Activated CD4-positive, alpha-beta T cell treated with anti-CD3 and anti-CD28 coated beads, Interleukin-10, Interleukin-2, amounts not matched to agents 100 ng/mL and 50 ng/mL, durations not matched to agents 16 hours and 8 hours (primary cell): ENCODE data around the gene ITGB3BP.
"Not testable (repeated sequence)": the region's sequence is repeated elsewhere in the genome, so short reads cannot be mapped to it uniquely, and the experiment has no call there.

Experiments used
- DNase-seq: peaks from one replicate; pipeline ENCODE4 v3.0.0-alpha.2; 2020

ITGB3BP gene

DNA sequence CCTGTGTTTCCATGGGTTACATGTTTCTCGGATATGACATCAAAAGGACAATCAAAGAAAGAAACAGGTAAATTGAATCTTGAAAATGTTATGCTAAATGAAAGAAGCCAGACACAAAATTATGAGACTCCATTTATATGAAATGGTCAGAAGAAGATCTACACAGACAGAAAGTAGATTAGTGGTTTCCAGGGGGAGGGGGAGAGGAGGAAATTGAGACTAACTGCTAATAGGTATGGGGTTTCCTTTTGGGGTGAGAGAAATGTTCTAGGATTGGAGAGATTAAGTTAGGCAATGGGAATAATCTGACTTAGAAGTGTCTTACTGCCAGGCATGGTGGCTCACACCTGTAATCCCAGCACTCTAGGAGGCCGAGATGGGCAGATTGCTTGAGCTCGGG lies 21.8 kb downstream of the ITGB3BP start:
- no peak for DNase-seq

DNA sequence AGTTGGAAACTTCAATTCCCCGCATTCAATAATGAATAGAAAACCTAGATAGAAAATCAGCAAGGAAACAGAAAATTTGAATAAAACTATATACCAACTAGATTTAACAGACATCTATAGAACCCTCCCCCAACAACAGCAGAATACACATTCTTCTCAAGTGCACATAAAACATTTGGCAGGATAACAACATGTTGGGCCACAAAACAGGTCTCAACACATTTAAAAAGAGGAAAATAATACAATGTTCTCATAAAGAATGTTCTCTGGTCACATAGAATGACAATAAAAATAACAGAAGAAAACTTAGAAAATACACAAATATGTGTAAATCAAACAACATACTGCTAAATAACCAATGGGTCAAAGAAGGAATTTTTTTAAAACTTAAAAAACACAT lies 24.9 kb downstream of the ITGB3BP start:
- DNase-seq = no peak

DNA sequence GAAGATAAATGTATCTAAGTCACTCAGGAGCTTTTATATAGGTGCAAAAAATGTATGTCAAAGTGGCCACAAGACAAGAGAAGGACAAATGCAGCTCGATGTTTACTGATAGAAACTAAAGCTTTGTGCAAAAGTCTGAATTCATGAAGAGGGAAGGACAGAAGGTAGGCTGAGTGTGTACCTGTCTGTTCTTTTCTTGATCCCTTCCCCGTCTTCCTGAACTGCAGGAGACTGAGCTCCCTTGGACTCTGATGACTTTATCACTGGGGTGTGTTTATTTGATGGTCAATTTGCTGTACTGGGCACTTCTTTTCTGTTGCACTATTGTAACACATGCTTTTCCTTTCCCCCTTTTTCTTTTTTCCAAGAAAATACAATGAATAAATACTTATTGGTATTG lies 25.4 kb downstream of the ITGB3BP start:
- no peak for DNase-seq

DNA sequence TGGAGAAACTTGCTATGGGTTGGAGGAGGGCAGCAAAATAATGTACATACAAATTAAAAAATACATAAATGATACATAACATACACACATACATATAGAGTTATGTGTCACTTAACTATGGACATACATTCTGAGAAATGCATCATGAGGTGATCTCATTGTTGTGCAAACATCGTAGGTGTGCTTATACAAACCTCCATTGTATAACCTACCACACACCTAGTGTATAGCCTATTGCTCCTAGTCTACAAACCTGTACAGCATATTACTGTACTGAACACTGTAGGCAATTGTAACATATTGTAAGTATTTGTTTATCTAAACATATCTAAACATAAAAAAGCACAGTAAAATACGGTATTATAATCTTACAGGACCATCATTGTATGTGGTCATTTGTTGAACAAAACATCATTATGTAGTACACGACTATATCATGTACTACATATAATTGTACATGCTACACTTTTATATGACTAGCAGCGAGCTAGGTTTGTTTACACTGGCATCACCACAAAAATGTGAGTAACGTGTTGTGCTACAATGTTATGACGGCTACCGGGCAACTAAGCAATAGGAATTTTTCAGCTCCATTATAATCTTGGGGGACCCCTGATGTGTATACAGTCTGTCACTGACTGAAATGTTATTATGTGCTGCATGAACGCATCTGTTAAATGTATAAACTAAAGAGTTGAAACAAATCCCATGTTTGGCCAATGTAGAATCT lies 35.5 kb downstream of the ITGB3BP start:
- no peak for DNase-seq

DNA sequence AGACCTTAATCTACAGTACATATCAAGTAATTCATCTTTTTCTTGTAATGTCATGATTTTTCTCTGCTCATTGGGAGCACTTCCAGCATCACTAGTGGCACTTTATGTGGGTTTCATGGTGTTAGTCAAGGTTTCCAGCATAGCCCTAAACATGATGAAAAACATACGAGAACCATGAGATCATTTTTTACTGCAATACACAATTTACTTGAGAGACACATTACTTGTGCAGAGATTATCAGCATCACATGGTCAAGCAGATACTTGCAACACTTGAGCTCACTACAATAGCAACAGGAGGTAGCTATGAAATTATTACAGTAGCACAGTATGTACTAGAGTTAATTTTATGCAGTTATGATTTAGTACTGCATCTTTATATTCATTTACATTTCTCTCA lies 36.4 kb downstream of the ITGB3BP start:
- no peak for DNase-seq

DNA sequence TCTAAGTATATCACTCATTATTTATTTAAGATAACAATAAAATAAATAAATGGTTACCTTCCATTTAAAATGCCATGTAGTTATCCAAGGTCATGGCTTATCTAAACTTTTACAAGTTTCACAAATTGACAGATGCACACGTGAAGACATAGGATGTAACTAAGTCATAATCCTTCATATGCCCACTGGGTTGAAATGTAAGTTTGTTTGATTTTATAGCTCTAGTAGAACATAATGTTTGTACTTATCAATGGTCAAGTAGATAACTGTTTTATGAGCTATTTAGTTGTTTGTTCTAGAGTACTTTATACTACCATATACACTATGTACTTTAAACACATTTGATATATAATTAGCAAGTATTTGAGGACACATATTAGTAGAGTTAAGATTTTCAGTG lies 43.0 kb downstream of the ITGB3BP start:
- DNase-seq = no peak

DNA sequence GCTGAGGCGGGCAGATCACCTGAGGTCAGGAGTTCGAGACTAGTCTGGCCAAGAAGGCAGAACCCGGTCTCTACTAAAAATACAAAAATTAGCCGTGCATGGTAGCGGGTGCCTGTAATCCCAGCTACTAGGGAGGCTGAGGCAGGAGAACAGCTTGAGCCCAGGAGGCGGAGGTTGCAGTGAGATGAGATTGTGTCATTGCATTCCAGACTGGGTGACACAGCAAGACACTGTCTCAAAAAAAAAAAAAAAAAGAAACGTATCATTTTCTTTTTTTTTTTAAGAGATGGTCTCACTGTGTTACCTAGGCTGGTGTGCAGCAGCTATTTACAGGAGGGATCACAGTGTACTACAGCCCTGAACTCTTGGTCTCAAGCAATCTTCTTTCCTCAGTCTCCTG lies 47.3 kb downstream of the ITGB3BP start:
- no peak for DNase-seq

DNA sequence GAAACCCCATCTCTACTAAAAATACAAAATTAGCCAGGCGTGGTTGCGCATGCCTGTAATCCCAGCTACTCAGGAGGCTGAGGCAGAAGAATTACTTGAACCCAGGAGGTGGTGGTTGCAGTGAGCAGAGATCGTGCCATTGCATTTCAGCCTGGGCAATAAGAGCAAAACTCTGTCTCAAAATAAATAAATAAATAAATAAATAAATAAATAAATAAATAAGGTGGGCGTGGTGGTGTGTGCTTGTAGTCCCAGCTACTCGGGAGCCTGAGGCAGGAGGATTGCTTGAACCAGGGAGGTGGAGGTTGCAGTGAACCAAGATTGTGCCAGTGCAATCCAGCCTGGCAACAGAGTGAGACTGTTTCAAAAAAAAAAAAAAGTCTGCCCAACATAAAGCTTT lies 54.3 kb downstream of the ITGB3BP start:
- DNase-seq = not testable (repeated sequence)

DNA sequence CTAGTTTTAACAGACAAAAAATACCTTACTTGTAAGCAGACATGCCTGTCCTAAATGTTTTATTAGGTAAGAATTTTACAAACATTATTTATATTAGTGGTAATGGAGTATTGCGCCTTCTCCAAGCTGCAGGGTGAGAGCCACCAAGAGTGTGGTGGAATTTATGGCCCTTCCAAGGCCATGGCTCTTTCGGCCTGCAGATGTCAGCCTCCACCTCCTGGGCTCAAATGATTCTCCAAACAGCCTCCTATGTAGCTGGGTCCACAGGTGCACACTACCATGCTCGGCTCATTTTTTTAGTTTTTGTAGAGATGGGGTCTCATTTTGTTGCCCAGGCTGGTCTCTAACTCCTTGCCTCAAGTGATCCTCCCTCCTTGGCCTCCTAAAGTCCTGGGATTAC lies 56.3 kb downstream of the ITGB3BP start:
- no peak for DNase-seq

DNA sequence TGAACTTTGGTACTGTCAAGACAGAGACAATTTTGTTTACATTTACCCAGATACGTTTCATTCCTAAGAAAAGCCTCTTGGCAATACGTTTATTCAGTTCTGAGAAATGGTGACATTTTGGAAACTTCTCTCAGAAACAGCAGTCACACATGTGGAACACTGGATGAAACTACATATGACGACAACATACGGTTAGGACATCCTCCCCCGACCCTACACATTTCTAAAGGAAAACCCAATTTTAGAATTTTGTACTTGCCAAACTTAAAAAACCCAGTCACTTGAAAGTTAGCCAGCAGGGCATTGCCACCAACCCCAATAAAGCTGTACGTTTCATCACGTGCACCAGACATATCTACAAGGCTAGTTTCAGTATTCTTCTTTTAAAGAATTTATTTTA lies 56.8 kb downstream of the ITGB3BP start:
- no peak for DNase-seq

DNA sequence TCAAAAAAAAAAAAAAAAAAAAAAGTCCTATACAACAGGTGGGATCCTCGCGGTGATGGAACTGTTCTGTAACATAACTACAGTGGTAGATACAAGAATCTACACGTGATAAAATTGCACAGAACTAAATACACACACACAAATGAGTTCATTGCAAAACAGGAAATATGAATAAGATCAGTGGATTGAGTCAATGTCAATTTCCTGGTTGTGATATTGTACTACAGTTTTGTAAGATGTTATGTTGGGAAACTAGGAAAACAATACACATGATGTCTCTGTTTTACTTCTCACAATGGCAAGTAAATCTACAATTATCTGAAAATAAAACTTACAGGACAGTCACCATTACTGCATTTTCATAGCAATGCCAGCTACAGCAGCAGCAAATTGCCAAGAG lies 59.8 kb downstream of the ITGB3BP start:
- peak; percentile 26 for DNase-seq

DNA sequence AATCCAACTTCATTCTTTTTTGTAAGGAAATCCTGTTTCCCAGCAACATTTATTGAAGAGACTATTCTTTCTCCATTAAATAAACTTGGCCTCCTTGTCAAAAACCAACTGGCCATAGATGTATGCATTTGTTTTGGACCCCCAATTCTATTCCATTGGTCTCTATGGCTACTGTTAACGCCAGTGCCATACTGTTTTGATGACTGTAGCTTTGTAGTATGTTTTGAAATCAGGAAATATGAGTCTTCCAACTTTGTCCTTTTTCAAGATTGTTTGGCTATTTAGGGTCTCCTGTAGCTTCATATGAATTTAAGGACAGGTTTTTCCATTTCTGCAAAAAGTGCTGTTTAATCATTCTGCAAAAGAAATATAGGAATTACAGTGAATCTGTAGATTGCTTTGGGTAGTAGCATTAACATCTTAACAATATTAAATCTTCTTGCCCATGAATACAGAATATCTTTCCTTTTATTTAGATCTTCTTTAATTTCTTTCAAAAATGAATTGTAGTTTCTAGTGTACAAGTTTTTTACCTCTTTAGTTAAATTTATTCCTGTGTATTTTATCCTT lies 61.3 kb downstream of the ITGB3BP start:
- DNase-seq = no peak

DNA sequence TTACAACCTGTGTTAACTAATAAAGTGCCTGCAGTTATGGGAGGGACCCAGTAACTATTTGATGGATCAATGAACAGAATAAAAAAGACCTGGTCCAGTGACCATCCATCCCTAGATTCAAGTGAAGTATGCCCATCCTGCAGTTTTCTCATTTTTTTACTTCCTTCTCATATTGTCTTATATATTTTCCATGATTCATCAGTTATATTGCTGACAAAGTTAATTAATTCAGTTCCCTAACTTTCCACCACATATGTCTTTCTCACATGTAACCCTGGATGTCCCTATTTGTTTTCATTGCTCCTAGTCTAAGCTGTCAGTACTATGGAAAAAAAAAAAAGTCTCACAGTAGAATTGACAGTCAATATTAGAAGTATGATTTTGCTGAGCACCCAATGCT lies 64.3 kb downstream of the ITGB3BP start:
- no peak for DNase-seq

DNA sequence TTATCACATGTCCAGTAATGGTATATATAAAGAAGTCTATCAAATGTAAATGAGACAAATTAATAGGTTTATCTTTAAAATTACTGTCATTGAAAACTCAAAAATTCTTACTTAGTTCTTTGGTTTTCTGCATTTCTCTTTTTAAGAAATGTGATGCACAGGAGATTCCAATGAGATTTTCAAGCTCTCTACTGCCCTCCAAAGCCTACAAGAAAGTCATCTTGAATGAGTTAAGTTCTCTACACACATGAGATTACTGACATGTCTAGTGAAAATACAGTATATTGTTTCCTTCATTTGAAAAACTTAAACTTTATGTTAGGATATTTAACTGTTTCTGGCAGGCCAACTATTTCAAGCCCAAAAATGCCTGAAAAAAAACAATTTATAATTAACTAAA lies 68.8 kb downstream of the ITGB3BP start:
- no peak for DNase-seq

DNA sequence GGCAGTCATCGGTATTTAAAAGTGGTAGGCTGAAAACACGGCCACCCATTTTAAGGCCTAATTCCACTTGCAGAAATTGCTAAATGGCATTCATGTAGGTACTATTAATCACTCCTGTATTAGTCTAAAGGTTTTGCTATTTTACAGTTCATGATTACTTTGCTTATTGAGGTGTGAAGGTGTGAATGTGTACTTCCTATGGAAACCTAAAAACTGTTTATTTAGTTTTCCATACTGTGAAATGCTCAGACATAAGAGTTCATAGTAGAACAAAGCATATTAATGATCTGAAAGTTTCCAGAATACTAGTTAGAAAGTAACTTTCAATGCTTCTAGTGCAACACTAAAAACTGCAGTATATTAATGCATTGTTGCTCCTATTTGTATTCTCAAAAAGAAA lies 69.8 kb downstream of the ITGB3BP start:
- no peak for DNase-seq

DNA sequence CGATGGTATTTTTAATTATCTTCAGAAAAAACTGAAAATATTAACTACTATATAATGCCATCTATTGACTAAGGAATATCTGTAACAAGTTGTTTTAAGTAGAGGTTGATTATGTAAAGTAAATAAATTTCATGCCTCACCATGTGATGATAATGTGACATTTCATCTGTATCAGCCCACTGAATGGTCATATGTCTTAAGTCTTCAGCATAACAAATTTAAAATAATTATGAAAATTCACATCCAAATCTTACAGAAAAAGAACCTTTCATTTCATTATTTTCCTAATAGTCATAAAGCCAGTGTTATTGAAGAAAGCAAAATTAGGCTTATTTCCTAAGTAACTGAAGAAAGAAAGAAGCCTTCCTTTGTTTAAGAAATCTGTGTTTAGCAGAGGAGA lies 72.6 kb downstream of the ITGB3BP start:
- DNase-seq = no peak

DNA sequence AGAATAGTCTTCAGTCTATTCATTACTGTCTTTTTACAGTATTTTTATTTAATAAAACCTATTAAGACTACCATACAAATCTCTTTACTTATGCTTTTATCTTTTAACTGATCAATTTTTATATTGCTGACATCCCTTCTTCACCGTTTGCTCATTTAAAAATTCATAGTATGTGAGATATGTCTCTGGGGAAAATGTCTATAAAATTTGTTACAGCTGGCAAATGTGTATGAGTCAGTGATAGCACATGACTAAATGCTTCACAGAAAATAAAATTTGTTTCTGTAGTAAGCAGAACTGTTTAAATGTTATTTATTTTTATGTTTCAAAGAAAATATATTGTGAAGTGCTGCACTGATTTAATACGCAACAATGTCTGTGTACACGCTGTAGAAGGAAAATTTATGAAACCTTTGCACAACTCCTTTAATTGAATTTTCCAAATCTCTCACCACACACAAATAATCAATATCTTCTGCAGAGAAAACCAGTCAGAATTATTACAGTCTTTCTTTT lies 74.2 kb downstream of the ITGB3BP start:
- no peak for DNase-seq

DNA sequence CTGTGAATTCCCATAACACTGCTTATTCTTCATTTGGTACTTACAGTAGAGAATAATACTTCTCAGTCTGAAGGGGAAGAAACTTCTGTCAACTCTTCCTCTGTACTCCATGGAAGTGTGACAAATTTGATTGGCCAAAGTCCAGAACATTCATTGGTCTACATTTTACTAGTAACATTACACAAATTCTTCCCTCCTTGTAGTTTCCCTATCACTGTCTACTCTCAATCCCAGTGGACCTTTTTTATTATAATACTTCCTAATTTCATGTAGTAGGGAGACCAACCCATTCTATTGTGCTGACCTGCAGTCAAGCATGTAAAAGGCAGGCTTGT lies 80.9 kb downstream of the ITGB3BP start:
- DNase-seq = no peak

DNA sequence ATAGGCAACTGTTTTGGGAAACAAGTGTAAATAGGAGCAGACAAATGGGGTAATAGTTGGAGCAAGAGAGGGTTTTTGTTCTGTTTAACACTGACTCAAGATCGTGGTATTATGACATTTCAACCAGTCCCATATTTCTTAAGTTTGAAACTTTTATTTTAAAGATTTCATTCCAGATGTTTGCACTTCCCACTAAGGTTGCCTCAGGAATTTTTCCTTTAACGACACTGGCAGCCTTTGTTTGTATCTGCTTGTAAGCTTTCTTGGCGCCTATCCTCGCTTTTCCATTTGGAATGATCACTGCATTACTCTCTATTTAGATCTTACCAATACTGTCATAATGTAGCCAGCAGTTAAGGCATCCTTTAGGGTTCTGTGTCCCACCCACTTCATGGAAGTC lies 87.9 kb downstream of the ITGB3BP start:
- DNase-seq = no peak

DNA sequence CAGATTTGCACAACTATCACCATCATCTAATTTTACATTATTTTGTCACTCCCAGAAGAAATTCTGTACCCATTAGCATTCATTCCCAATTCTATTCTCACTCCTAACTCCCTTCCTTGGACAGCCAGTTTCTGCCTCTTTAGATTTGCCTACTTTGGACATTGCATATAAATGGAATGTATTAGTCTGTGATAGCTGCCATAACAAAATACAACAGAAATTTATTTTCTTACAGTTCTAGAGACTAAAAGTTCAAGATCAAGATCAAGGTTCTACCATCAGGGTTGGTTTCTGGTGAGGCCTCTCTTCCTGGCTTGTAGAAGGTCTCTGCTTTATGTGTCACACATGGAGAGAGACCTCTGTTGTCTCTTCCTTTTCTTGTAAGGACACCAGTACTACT lies 93.7 kb downstream of the ITGB3BP start:
- DNase-seq = no peak

DNA sequence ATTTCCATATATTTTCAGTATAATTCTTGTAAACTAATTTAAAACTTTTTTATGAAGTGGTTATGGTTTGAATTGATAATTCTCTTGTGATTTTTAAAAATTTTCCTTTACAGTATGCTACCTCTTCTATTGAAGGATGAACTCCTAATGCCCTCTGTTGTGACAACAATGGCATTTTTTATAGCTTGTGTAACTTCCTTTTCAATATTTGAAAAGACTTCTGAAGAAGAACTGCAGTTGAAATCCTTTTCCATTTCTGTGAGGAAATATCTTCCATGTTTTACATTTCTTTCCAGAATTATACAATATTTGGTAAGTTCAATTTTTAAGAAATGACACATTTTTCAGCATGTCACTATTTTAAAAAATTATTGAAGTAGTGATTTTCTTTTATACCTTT lies 94.2 kb downstream of the ITGB3BP start:
- no peak for DNase-seq

DNA sequence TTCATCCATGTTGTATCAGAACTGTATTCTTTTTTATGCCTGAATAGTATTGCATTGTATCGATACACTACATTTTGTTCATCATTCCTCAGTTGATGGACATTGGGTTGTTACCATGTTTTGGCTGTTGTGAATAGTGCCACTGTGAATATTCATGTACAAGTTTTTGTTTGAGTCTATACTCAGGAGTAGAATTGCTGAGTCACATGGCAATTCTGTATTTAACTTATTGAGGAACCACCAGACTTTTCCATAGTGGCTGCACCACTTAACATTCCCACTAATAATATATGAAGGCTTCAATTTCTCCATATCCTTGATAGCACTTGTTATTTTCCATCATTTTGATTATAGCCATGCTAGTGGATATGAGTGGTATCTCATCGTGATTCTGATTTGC lies 99.4 kb downstream of the ITGB3BP start:
- DNase-seq = no peak

DNA sequence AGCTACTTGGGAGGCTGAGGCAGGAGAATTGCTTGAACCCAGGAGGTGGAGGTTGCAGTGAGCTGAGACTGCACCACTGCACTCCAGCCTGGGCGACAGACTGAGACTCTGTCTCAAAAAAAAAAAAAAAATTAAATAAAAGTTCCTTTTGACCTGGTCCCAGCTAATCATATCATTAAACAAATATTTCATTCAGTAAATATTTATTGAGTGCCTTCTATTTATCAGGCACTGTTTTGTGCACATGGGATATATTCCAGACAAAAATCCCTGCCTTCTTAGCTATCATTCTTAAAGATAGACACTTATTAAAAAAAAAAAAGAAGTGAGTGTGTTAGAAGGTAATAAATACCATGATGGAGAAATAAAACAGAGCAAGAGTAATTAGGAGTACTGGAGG lies 102.3 kb downstream of the ITGB3BP start:
- DNase-seq = not testable (repeated sequence)

DNA sequence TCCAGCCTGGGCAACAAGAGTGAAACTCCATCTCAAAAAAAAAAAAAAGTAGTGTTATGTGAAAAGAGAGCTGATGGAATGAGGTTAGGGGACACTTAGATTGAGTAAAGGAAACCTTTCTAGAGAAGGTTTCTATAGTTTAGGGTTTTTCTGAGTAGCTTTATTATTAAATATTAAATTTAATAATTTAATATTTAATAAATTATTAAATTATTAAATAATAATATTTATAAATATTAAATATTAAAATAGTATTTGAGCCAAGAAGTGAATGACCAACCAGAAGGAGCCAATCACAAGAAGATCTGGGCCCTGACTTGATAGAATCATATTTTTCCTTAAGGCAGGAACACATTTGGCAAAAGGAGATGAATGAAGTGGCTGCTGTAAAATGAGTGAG lies 104.9 kb downstream of the ITGB3BP start:
- no peak for DNase-seq

DNA sequence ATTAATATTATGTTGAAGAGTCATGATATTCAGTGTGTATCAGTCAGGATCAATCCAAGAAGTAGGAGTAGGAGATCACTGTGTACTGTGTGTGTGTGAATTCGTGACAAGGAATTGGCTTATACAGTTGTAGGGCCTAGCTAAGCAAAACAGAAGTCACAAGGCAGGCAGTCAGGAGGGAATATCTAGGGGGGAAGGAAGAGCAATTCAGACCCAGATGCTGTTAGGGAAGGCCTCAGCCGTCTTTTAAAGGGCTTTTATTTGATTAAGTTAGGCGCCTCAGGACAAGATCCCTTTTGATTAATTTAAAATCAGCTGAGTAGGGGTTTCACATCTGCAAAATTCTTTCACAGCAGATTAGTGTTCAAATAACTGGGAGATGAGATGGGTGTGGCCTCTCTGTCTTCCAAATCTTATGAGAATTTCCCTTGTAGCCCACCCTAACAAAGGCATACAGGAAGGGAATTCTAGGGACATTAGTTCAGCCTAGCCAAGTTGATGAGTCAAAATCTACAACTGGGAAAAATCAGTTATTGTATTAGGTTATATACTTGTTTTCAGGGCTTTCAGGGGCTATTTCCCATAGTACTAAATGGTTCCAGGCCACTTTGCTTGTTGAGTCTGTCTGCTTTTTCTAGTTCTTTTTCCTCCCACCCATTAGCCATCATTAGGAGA lies 108.2 kb downstream of the ITGB3BP start:
- DNase-seq = no peak
